ENCODE data around the gene SCYGR5. TPM values are rescaled to one million over a fixed set of nuclear protein-coding genes. Genes with fewer than 3 reads are reported as not detected.

The SCYGR5 gene
- total RNA-seq = not detected in 2 replicates

GRCh38 chr2:227666631-227667170, at the start of gene SCYGR5:
SCYGR5 (plus strand) TSS chr2:227666804; CDS start chr2:227666804, 0 bp downstream.

GRCh38 chr2:227617316-227618230, 49.0 kb upstream of the SCYGR5 start, which contains the start of gene SCYGR4:
SCYGR4 (plus strand) TSS chr2:227617498; CDS start chr2:227617498, 0 bp downstream.

Other genes with a start within 250 kb of the SCYGR5 start
- 67.7 and 71.4 TPM in 2 replicates for gene AGFG1, start 194.6 kb upstream of the SCYGR5 start, total RNA-seq
- gene SCYGR2, start 67.9 kb upstream of the SCYGR5 start, total RNA-seq = not detected in 2 replicates
- not detected in 2 replicates for gene SCYGR3, start 52.0 kb upstream of the SCYGR5 start, total RNA-seq
- gene SCYGR4, start 49.3 kb upstream of the SCYGR5 start, total RNA-seq = not detected in 2 replicates
- gene SLC19A3, start 51.2 kb downstream of the SCYGR5 start, total RNA-seq = not detected in 2 replicates
- gene SCYGR6, start 58.0 kb downstream of the SCYGR5 start, total RNA-seq = not detected in 2 replicates
- not detected in 2 replicates for gene SCYGR7, start 61.5 kb downstream of the SCYGR5 start, total RNA-seq
- gene SCYGR8, start 79.1 kb downstream of the SCYGR5 start, total RNA-seq = not detected in 2 replicates
- 0.18 and 0.86 TPM in 2 replicates for gene CCL20, start 147.0 kb downstream of the SCYGR5 start, total RNA-seq
- gene DAW1, start 204.8 kb downstream of the SCYGR5 start, total RNA-seq = 2.8 and 9.8 TPM in 2 replicates